Esophagus muscularis mucosa (tissue), 4 donors: ENCODE data around the gene PCBD1. TPM values are rescaled to one million over a fixed set of nuclear protein-coding genes. Genes with fewer than 3 reads are reported as not detected.

ENCODE experiments used
- DNase-seq: peaks from one replicate; pipeline ENCODE4 v3.0.0-alpha.2; 2017; ENCODE audit errors: extremely low spot score
- H3K27ac ChIP-seq, 4 donors: fragments of 200-600 bp; sonication (generic); replicated peaks in 1 of 4; 1 replicate in 3 of 4; 2 replicates in 1 of 4; pipeline ENCODE4 v1.5.1; 2016 to 2019; ENCODE audit warnings: mild to moderate bottlenecking in 1 of 4
- H3K27me3 ChIP-seq, 4 donors: fragments of 200-600 bp; sonication (generic); one replicate each; pipeline versions ENCODE4 v1.5.1 to v1.6.0; 2016 to 2019
- H3K36me3 ChIP-seq, 4 donors: fragments of 200-600 bp; sonication (generic); one replicate each; pipeline ENCODE4 v1.5.1; 2016 to 2019
- H3K4me1 ChIP-seq, 4 donors: fragments of 200-600 bp; sonication (generic); one replicate each; pipeline ENCODE4 v1.5.1; 2016 to 2019
- H3K4me3 ChIP-seq, 4 donors: fragments of 200-600 bp; sonication (generic); 1 replicate in 2 of 4; 2 replicates in 2 of 4; pipeline ENCODE4 v1.5.1; 2016 to 2019; ENCODE audit warnings: mild to moderate bottlenecking in 4 of 4, moderate library complexity in 1 of 4
- H3K9me3 ChIP-seq, 4 donors: fragments of 200-600 bp; sonication (generic); 1 replicate in 3 of 4; 2 replicates in 1 of 4; pipeline ENCODE4 v1.5.1; 2016 to 2019
- CTCF ChIP-seq, 3 experiments: fragments of 200-600 bp in 2 of 3; fragments of 450-650 bp in 1 of 3; sonication (generic) in 2 of 3; IDR thresholded peaks; one replicate each; pipeline ENCODE4 v1.5.1; 2017 to 2019; ENCODE audit warnings: antibody characterized with exemption in 3 of 3, mild to moderate bottlenecking in 2 of 3, moderate library complexity in 1 of 3
- EP300 ChIP-seq: sonication (generic); formaldehyde crosslinking; IDR thresholded peaks from one replicate; pipeline ENCODE4 v1.6.1; 2017; ENCODE audit warnings: antibody characterized with exemption
- POLR2A ChIP-seq: fragments of 450-650 bp; IDR thresholded peaks from one replicate; pipeline ENCODE4 v1.6.1; 2017; ENCODE audit warnings: antibody characterized with exemption, moderate library complexity, mild to moderate bottlenecking, low read depth
- POLR2AphosphoS5 ChIP-seq, 2 donors: sonication (generic); formaldehyde crosslinking; IDR thresholded peaks; one replicate each; pipeline ENCODE4 v1.6.1; 2017; ENCODE audit warnings: antibody characterized with exemption in 2 of 2
- WGBS: methylation state at CpG from one replicate; pipeline ENCODE4 v1.1.5; 2018; 5-methylcytosine and 5-hydroxymethylcytosine counted together
- intact Hi-C: fragments of 100-400 bp; cut with DNase I; formaldehyde crosslinking; loops from one replicate; pipeline ENCODE4 v1.15.1; 2023
- total RNA-seq, 4 donors: library from RNA; depleted of rRNA; stranded (reverse); fragments of >200 nt; gene quantifications; one replicate each; pipeline versions ENCODE4 v1.1.0 to v1.2.1, GENCODE V29; 2016

The PCBD1 gene
- total RNA-seq, 4 donors from 2014 or later = 56.1 to 112 (median 80.8) TPM

GRCh38 chr10:70907637-70908405, 19.5 kb upstream of the PCBD1 start:
- H3K27me3 ChIP-seq = no peaks in the 10 kb centered on the region
- 56% methylated on average over 16 of the region's 16 CpGs for WGBS
- intact Hi-C loops = no loop called here
- peak overlapping the region; percentile 60 to 76 (median 63) for H3K27ac ChIP-seq
- DNase-seq = no peak
- TF ChIP-seq POLR2A (no peak), POLR2AphosphoS5 (IDR thresholded peaks at IDR 0.05) (no peak), CTCF (IDR thresholded peaks at IDR 0.05) (peak in 1 of 3 experiments; percentile 12)
- H3K4me1 ChIP-seq = peaks cover 10 to 39% (median 32%) of the 10 kb centered on the region in 4 donors
- H3K4me3 ChIP-seq = no peak overlapping the region
- no peaks in the 10 kb centered on the region for H3K9me3 ChIP-seq
- no peaks in the 10 kb centered on the region for H3K36me3 ChIP-seq

- Histone ChIP-seq H3K4me1 (peaks cover 10 to 35% (median 31%) of the 10 kb centered on the region in 4 donors), H3K36me3 (no peaks in the 10 kb centered on the region), H3K9me3 (no peaks in the 10 kb centered on the region), H3K27me3 (no peaks in the 10 kb centered on the region), H3K4me3 (no peak overlapping the region), H3K27ac (peak overlapping the region; percentile 60 to 76 (median 63))
- 67% methylated on average over 15 of the region's 15 CpGs for WGBS
- intact Hi-C loops = no loop called here
- no peak for TF ChIP-seq EP300
- TF ChIP-seq POLR2A = no peak
- no peak for TF ChIP-seq CTCF (IDR thresholded peaks at IDR 0.05)
- no peak for TF ChIP-seq POLR2AphosphoS5 (IDR thresholded peaks at IDR 0.05)
- no peak for DNase-seq
Observed at GRCh38 chr10:70906953-70907636, 18.7 kb upstream of the PCBD1 start.

- intact Hi-C loops = no loop called here
- no peaks in the 10 kb centered on the region for H3K9me3 ChIP-seq
- TF ChIP-seq CTCF (IDR thresholded peaks at IDR 0.05) = no peak
- TF ChIP-seq POLR2AphosphoS5 (IDR thresholded peaks at IDR 0.05) = no peak
- TF ChIP-seq POLR2A = no peak
- TF ChIP-seq EP300 = no peak
- peaks cover 0 to 6% (median 0%) of the 10 kb centered on the region in 4 donors for H3K27me3 ChIP-seq
- peak overlapping the region in 1 of 4 donors; percentile 76 for H3K27ac ChIP-seq
- 65% methylated on average over 4 of the region's 5 CpGs for WGBS
- no peak overlapping the region for H3K4me3 ChIP-seq
- no peaks in the 10 kb centered on the region for H3K36me3 ChIP-seq
- peaks cover 10 to 35% (median 31%) of the 10 kb centered on the region in 4 donors for H3K4me1 ChIP-seq
- no peak for DNase-seq
Observed at GRCh38 chr10:70906031-70906783, 17.8 kb upstream of the PCBD1 start.

- Histone ChIP-seq H3K27me3 (peaks cover 0 to 8% (median 0%) of the 10 kb centered on the region in 4 donors), H3K9me3 (no peaks in the 10 kb centered on the region), H3K27ac (no peak overlapping the region), H3K4me1 (peaks cover 10 to 35% (median 31%) of the 10 kb centered on the region in 4 donors), H3K4me3 (no peak overlapping the region), H3K36me3 (no peaks in the 10 kb centered on the region)
- WGBS = 89% methylated on average over 24 of the region's 27 CpGs
- intact Hi-C loops = no loop called here
- TF ChIP-seq POLR2AphosphoS5 (IDR thresholded peaks at IDR 0.05) (no peak), EP300 (no peak), CTCF (IDR thresholded peaks at IDR 0.05) (no peak), POLR2A (no peak)
- DNase-seq = no peak
Observed at GRCh38 chr10:70905071-70906021, 17.0 kb upstream of the PCBD1 start.
